BJ (cell line): ENCODE results near the gene NUP58. TPM values are rescaled to one million over a fixed set of nuclear protein-coding genes. Genes with fewer than 3 reads are reported as not detected.

Experiments
- CTCF ChIA-PET: fragments of 350-600 bp; formaldehyde crosslinking; extraction: SDS; loops from one replicate; lab custom pipeline; 2021; ENCODE audit warnings: antibody characterized with exemption, inconsistent platforms; lab: Yijun Ruan, JAX
- POLR2A ChIA-PET: fragments of 300-600 bp; sonication (Branson Sonifier 250); formaldehyde crosslinking; extraction: SDS; loops from one replicate; lab custom pipeline; 2021; ENCODE audit warnings: antibody characterized with exemption; lab: Charles Lee
- DNase-seq: peaks from one replicate; pipeline ENCODE4 v3.0.0-alpha.2; 2011; ENCODE audit warnings: low read depth
- H3K27me3 ChIP-seq: 2 replicates; pipeline ENCODE4 v1.6.0; 2011; ENCODE audit warnings: low read length; ENCODE audit not compliant: control insufficient read depth, insufficient read depth
- H3K36me3 ChIP-seq: 2 replicates; pipeline ENCODE4 v1.5.1; 2011; ENCODE audit warnings: low read length; ENCODE audit not compliant: control insufficient read depth, insufficient read depth
- H3K4me3 ChIP-seq: 2 replicates; pipeline ENCODE4 v1.5.1; 2011; ENCODE audit warnings: low read depth, mild to moderate bottlenecking, control low read depth, low read length
- CTCF ChIP-seq: IDR thresholded peaks from 2 replicates; pipeline ENCODE4 v1.5.1; 2011; ENCODE audit warnings: low read depth, mild to moderate bottlenecking, control low read depth, inconsistent platforms, low read length, moderate library complexity; ENCODE audit not compliant: insufficient read depth
- polyA plus RNA-seq: library from polyadenylated mRNA; depleted of rRNA; stranded (reverse); fragments of >200 nt; gene quantifications from 2 replicates; pipeline ENCODE4 v1.2.3, GENCODE V29; 2011

NUP58 gene
- polyA plus RNA-seq, 1 experiment, result 20.4 TPM

- Histone ChIP-seq H3K36me3 (peaks cover 3% of the 10 kb centered on the region), H3K4me3 (no peak overlapping the region), H3K27me3 (no peaks in the 10 kb centered on the region)
- TF ChIP-seq CTCF, result no peak
- POLR2A ChIA-PET, result no interaction called here
- CTCF ChIA-PET, result interaction anchor here (1.1 kb wide), 1 partner anchor 9 kb away, joined by 3 read pairs; no protein-coding TSS in a partner anchor
- DNase-seq, result no peak
Observed at GRCh38 chr13:25324100-25324499, 22.7 kb downstream of the NUP58 start.

- H3K36me3 ChIP-seq, result peaks cover 3% of the 10 kb centered on the region
- ChIA-PET POLR2A (no interaction called here), CTCF (no interaction called here)
- no peak for TF ChIP-seq CTCF
- no peaks in the 10 kb centered on the region for H3K27me3 ChIP-seq
- DNase-seq, result no peak
- H3K4me3 ChIP-seq, result no peak overlapping the region
Observed at GRCh38 chr13:25329706-25330105, 28.3 kb downstream of the NUP58 start.

GRCh38 chr13:25330541-25330940 lies 29.1 kb downstream of the NUP58 start:
- no peak overlapping the region for H3K4me3 ChIP-seq
- TF ChIP-seq CTCF, result no peak
- ChIA-PET POLR2A (no interaction called here), CTCF (interaction anchor here (1.1 kb wide), 1 partner anchor 45 kb away, joined by 3 read pairs; no protein-coding TSS in a partner anchor)
- DNase-seq, result no peak
- H3K36me3 ChIP-seq, result peaks cover 2% of the 10 kb centered on the region
- no peaks in the 10 kb centered on the region for H3K27me3 ChIP-seq

GRCh38 chr13:25335856-25336255 lies 34.4 kb downstream of the NUP58 start:
- no peak overlapping the region for H3K4me3 ChIP-seq
- no peaks in the 10 kb centered on the region for H3K27me3 ChIP-seq
- DNase-seq, result no peak
- H3K36me3 ChIP-seq, result peaks cover 2% of the 10 kb centered on the region
- ChIA-PET POLR2A (no interaction called here), CTCF (no interaction called here)
- no peak for TF ChIP-seq CTCF

- POLR2A ChIA-PET, result no interaction called here
- CTCF ChIA-PET, result interaction anchor here (0.6 to 1.3 kb wide), 3 partner anchors 12 to 112 kb away, joined by 3 to 4 read pairs (median 3); no protein-coding TSS in a partner anchor
- TF ChIP-seq CTCF, result no peak
Observed at GRCh38 chr13:25345576-25345975, 44.2 kb downstream of the NUP58 start.

More at GRCh38 chr13:25345576-25345975, 44.2 kb downstream of the NUP58 start:
- H3K36me3 ChIP-seq, result no peaks in the 10 kb centered on the region
- no peak overlapping the region for H3K4me3 ChIP-seq
- no peak for DNase-seq
- no peaks in the 10 kb centered on the region for H3K27me3 ChIP-seq
